HFFc6 (cell line): ENCODE data around the gene FCAMR. TPM values are rescaled to one million over a fixed set of nuclear protein-coding genes. Genes with fewer than 3 reads are reported as not detected.
A peak's percentile ranks its signal among the peaks of the same experiment; 100 is the strongest.

Source experiments
- DNase-seq: peaks from one replicate; pipeline ENCODE4 v3.0.0-alpha.2; 2018
- H3K27ac Mint-ChIP-seq: 2 replicates; pipeline ENCODE4 v1.8.0; 2020; ENCODE audit warnings: mild to moderate bottlenecking, mixed read lengths
- H3K27me3 Mint-ChIP-seq: 2 replicates; pipeline ENCODE4 v1.8.0; 2021; ENCODE audit warnings: mild to moderate bottlenecking, moderate library complexity, mixed read lengths; ENCODE audit not compliant: insufficient read depth
- H3K36me3 Mint-ChIP-seq: 2 replicates; pipeline ENCODE4 v1.8.0; 2021; ENCODE audit warnings: low read depth, mixed read lengths
- H3K4me1 Mint-ChIP-seq: 2 replicates; pipeline ENCODE4 v1.8.0; 2020; ENCODE audit warnings: low read depth, mixed read lengths
- H3K4me3 Mint-ChIP-seq: 2 replicates; pipeline ENCODE4 v1.8.0; 2020; ENCODE audit warnings: mild to moderate bottlenecking, moderate library complexity, mixed read lengths
- H3K9me3 Mint-ChIP-seq: 2 replicates; pipeline ENCODE4 v1.8.0; 2020; ENCODE audit warnings: mild to moderate bottlenecking, mixed read lengths
- CTCF ChIP-seq: fragments of 200-600 bp; sonication (generic); IDR thresholded peaks from 2 replicates; pipeline ENCODE4 v1.5.0; 2021; ENCODE audit warnings: antibody characterized with exemption, mild to moderate bottlenecking
- total RNA-seq, 6 experiments: library from RNA; stranded (reverse); fragmentation: NEBNext Ultra II Directional; extraction: Animal tissue kit (Norgen Biotek cat#: 25700); gene quantifications; 2 replicates in 1 of 6; 3 replicates in 5 of 6; pipeline ENCODE4 v1.2.3, GENCODE V29; 2021

FCAMR gene
- total RNA-seq, 6 experiments from 2014 or later = not detected

GRCh38 chr1:206960676-206961386, 9.4 kb downstream of the FCAMR start:
- Mint-ChIP-seq H3K4me3 (no peak overlapping the region), H3K27ac (no peak overlapping the region), H3K36me3 (no peaks in the 10 kb centered on the region), H3K4me1 (peaks cover 10% of the 10 kb centered on the region), H3K27me3 (peaks cover 29% of the 10 kb centered on the region), H3K9me3 (no peaks in the 10 kb centered on the region)
- no peak for DNase-seq
- peak; percentile 33 for TF ChIP-seq CTCF

GRCh38 chr1:206958144-206958543, 12.1 kb downstream of the FCAMR start:
- Mint-ChIP-seq H3K27me3 (peaks cover 36% of the 10 kb centered on the region), H3K9me3 (no peaks in the 10 kb centered on the region), H3K36me3 (no peaks in the 10 kb centered on the region), H3K4me1 (peaks cover 11% of the 10 kb centered on the region), H3K4me3 (no peak overlapping the region), H3K27ac (no peak overlapping the region)
- TF ChIP-seq CTCF = no peak
- DNase-seq = no peak

GRCh38 chr1:206957639-206958038, 12.6 kb downstream of the FCAMR start:
- Mint-ChIP-seq H3K4me1 (peaks cover 6% of the 10 kb centered on the region; the same call in 1 of the 2 replicates), H3K27ac (no peak overlapping the region), H3K27me3 (peaks cover 38% of the 10 kb centered on the region), H3K9me3 (no peaks in the 10 kb centered on the region), H3K4me3 (no peak overlapping the region), H3K36me3 (no peaks in the 10 kb centered on the region)
- no peak for DNase-seq
- no peak for TF ChIP-seq CTCF

GRCh38 chr1:206955476-206956451, 14.5 kb downstream of the FCAMR start:
- Mint-ChIP-seq H3K9me3 (no peaks in the 10 kb centered on the region), H3K27ac (no peak overlapping the region), H3K4me1 (peaks cover 6% of the 10 kb centered on the region; the same call in 1 of the 2 replicates), H3K36me3 (no peaks in the 10 kb centered on the region), H3K4me3 (no peak overlapping the region), H3K27me3 (peaks cover 38% of the 10 kb centered on the region)
- DNase-seq = no peak
- TF ChIP-seq CTCF = no peak

- peaks cover 37% of the 10 kb centered on the region for H3K27me3 Mint-ChIP-seq
- peaks cover 6% of the 10 kb centered on the region; the same call in 1 of the 2 replicates for H3K4me1 Mint-ChIP-seq
These were observed 15.6 kb downstream of the FCAMR start for GRCh38 chr1:206954459-206955342.

More at GRCh38 chr1:206954459-206955342, 15.6 kb downstream of the FCAMR start:
- Mint-ChIP-seq H3K4me3 (no peak overlapping the region), H3K9me3 (no peaks in the 10 kb centered on the region; the same call in 1 of the 2 replicates), H3K27ac (no peak overlapping the region), H3K36me3 (no peaks in the 10 kb centered on the region)
- no peak for TF ChIP-seq CTCF
- DNase-seq = no peak
